Measurements from ENCODE around the gene KLHL21.
"Not testable (repeated sequence)": the region's sequence is repeated elsewhere in the genome, so short reads cannot be mapped to it uniquely, and the experiment has no call there.

KLHL21 gene, protein sequence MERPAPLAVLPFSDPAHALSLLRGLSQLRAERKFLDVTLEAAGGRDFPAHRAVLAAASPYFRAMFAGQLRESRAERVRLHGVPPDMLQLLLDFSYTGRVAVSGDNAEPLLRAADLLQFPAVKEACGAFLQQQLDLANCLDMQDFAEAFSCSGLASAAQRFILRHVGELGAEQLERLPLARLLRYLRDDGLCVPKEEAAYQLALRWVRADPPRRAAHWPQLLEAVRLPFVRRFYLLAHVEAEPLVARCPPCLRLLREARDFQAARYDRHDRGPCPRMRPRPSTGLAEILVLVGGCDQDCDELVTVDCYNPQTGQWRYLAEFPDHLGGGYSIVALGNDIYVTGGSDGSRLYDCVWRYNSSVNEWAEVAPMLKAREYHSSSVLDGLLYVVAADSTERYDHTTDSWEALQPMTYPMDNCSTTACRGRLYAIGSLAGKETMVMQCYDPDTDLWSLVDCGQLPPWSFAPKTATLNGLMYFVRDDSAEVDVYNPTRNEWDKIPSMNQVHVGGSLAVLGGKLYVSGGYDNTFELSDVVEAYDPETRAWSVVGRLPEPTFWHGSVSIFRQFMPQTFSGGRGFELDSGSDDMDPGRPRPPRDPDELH

DNA sequence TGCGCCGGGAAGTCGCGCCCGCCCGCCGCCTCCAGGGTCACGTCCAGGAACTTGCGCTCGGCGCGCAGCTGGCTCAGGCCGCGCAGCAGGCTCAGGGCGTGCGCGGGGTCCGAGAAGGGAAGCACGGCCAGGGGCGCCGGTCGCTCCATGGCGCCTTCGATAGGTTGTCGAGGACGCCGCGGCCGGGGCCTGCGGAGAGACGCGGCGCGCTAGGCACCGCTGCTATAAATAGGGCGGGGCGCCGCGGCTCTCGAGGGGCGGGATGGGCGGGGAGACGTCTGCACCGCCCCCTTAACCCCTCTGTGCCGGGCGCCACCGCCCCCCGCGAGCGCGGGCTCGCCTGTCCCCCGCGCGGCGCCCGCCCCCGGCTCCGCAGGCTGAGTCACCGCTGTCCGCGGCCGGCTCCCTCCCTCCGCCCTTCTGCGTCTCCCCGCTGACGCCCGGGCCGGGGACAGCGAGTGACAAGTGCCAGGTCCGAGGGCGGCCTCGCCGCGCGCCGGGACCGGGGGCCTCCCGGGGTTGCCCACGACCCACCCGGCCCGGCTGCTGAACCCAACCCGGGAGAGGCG, at the start of gene KLHL21:
TSS of gene KLHL21 (minus strand) at position 201 of the 569 bp plus-strand sequence. CDS start at position 149, 52 bp downstream.
- no peak for DNase-seq

DNA sequence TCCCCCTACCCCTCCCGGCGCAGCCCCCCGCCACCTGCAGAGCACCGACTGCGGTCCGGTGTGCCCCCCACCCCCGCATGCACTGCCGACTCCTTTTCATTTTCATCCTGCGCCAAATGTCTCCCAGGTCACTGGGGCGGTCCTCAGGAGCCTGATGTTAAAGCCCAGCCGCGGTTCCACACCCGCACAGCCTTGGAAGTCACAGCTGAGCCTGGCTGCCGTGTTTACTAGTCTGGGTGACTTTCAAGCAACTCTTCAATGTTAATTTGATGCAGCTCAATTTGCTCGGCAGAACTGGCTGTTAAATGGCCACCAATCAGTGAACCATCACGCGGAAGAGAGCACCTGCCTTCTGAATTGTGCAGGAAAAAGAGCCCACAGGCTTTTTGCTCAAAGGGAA, 49.2 kb upstream of the KLHL21 start:
- DNase-seq, result no peak

DNA sequence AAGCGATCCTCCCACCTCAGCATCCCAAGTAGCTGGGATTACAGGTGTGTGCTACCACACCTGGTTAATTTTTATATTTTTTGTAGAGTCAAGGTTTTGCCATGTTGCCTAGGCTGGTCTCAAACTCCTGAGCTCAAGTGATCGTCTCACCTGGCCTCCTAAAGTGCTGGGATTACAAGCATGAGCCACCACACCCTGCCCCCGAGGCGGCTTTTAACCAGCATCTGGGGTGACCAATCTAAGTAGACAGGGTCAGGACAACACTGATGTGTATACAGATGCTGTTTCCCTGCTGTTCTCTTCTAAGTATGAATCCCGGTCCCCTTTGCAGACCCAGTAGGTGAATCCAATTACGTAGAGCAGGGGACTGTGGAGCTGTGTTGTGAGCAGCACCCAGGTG, 45.9 kb upstream of the KLHL21 start:
- DNase-seq, result no peak

DNA sequence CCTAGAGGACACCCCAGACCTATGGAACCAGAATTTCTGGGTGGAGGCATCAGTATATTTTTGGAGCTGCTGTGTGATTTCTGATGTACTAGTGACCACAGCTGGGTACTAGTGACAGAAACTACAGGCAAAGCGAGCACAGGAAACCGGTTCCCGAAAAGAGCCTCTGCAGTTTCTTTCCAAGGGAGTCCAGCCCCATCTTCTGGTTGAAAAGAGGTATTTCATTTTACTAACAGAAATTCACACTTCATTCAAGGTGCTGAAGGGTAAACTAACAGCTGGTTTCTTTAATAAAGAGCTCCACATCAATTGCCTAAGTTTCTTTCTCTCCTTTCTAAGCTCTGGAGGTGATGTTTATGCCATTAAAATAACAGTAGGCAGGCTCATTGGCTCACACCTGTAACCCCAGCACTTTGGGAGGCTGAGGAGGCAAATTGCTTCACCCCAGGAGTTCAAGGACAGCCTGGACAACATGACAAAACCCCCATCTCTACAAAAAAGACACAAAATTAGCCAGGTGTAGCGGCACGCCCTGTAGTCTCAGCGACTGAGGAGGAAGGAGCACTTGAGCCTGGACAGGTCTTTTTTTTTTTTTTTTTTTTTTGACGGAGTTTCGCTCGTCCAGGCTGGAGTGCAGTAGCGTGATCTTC, 44.0 kb upstream of the KLHL21 start:
- no peak for DNase-seq

DNA sequence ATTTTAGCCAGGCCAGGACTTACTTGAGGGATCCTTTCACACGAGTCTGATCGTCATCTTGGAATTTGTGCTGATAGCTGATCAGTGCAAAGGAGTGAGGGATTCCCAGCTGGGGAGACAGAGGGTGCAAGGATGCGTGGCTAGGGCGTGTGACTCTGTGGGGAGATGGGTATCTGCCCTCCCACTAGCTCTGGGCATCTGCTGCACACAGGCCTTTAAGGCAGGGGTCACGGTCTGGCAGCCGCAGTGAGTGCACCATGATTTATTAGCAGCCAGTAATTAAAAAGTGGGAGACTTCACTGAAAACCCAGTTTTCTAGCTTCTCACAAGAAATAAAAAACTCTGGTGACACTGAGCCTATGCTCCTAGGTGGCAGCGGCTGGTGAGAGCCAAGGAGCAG, 42.3 kb upstream of the KLHL21 start:
- no peak for DNase-seq

DNA sequence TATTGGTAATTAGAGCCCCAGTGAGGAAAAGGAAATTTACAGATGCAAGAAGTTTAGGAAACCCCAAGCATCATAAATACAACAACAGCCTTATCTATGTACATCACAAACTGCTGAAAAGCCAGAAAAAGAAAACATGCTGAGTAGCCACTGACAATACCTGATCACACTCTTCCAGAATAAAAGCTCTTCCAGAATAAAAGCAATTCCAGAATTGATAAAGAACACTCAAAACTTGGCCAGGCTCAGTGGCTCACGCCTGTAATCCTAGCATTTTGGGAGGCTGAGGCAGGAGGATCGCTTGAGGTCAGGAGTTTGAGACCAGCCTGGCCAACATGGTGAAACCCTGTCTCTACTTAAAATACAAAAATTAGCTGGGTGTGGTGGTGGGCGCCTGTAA, 38.2 kb upstream of the KLHL21 start:
- not testable (repeated sequence) for DNase-seq

DNA sequence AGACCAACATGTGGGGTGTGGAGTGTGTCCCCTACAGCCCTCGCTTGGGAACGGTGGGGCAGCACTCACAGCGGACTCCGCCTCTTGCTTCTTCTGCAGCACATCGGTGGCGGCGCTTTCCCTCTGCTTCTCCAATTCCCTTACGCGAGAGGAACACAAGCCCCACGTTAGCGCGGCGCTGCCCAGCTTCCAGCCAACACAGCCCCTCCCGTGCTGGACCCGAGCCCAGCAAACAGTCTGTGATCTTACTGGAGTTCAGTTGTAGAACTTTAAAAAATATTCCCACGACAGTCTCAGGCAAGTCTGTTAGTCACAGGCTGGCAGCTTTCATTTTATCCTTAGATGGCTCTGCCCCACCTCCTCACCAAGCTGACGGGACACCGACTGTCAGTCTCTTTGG, 35.6 kb upstream of the KLHL21 start:
- DNase-seq, result no peak

DNA sequence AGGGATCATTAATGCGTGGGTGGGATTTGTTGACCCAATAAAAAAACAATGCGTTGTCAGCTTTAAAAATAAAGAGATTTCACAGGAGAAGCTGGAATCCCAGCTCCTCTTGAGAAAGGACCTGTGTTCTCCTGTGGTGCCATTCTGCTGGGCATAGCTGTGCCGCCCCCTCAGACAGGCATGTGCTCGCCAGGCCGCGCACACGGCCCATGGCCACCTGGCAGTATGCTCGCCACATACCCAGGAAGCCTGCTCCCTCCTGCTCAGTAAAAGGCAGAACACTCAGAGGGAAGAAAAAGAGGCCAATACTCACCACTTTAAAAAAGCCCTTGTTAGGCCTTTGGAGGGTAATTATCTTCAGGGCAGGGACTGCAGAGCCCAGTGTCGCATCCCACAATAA, 35.1 kb upstream of the KLHL21 start:
- DNase-seq, result no peak

DNA sequence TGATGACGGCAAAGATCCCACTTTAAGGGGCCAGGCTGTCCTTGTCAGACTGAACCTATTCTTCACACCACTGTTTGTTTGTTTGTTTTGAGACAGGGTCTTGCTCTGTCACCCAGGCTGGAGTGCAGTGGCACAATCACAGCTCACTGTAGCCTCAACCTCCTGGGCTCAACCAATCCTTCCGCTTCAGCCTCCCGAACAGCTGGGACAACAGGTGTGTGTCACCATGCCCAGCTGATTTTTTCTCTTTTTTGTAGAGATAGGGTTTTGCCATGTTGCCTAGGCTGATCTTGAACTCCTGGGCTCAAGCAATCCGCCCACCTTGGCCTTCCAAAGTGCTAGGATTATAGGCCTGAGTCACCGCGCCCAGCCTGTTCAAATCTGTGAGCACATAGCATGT, 34.1 kb upstream of the KLHL21 start:
- DNase-seq, result not testable (repeated sequence)

DNA sequence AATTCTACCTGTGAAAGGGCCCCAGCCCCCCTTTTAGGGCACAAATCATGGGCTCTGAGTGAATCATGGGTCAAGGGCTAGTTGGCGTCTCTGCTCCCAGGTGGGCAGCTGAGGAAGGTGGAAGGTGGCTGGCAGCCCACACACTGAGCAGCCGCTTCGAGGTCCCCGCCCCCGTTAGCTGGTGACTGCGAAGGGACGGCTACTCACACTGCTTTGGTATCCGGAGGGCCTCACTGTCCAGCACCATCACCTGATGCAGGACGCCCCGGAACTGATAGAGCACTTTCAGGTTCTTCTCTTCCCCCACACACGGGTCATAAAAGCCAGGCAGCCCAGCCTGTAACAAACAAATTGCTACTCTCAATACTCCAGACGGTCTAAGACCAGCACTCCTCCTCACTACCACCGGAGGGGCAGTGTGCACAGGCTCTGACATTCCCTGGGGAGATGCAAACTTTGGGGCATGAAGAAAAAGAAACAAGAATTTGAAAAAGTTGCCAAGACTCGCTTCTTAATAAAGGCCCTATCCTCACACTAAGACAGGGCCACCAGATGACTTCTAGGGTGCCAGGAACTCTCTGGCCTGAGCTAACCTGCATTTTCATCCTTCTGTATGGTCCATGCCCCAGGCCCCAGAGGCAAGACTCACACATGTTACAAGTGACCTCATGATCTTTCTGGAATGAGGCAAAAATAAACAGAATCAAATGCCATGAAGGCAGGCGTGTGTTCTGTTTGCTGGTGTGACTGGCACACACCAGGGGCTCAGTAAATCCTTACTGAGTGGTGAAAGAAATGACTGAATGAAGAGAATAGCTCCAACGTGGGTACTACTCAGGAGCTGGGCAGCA, 33.5 kb upstream of the KLHL21 start:
- DNase-seq, result no peak

DNA sequence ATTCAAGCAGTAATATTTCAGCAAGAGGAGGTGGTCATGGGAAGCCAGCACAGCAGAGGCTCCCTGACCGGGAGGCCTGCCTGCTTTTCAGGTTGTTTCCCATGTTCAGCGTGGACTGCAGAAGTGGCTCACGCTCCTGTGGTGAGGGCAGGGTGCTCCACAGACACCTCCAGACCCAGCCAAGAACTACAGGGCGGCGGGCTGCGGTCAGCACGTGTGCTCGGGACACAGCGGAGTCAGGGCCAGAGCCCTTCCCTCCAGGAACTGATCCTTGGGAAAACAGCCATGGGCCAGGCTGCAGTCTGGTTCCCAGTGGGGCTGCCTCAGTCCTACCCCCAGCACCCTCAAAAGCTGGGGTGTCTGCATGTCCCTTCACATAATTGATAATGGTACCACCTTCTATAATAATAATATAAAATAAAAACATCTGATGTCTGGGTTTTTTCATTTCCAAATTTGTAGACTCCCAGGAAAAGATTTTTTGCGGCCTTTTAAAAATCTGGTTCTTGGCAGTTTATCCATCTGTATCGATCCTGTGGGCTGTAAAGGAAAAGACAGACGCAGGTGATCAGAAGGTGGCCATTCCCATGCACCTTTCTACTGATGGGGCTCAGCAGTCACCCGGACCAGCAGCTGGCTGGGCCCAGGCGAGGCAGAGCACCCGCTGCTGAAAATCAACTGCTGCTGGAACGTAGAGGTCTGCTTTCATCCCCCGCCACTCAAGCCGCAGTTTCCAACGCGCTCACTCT, 32.7 kb upstream of the KLHL21 start:
- DNase-seq, result no peak

DNA sequence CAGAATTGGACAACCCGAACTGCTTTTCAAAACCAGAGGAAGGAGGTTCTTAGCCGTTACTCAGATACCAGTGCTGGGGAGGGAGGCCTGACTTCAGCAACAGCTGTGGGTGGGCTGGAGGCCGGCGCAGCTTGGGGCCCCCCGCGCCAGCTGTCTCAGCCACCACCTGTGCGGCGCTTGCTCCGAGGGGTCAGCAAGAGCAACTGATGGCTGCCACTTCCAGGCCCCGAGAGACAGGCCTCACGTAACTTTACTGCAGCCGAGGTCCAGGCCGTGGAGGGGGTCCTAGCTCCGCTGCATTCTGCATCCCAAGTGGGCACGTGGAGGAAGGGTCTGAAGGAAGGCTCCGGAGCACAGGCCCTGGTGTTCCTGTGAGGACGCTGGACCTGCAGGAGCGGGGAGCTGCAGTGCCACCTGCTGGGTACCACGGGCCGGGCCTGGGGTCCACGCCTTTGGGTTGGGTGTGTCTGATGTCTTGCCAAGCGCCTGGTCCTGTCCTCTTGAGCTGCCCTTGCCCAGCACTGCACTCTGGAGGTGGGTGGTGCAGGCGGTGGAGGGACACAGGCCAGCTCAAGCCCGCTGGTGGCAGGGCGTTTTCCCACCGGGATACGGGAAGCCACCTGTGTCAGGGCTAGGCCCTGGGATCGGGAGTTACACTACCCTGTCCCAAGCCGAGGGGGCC, 31.8 kb upstream of the KLHL21 start:
- DNase-seq, result no peak

DNA sequence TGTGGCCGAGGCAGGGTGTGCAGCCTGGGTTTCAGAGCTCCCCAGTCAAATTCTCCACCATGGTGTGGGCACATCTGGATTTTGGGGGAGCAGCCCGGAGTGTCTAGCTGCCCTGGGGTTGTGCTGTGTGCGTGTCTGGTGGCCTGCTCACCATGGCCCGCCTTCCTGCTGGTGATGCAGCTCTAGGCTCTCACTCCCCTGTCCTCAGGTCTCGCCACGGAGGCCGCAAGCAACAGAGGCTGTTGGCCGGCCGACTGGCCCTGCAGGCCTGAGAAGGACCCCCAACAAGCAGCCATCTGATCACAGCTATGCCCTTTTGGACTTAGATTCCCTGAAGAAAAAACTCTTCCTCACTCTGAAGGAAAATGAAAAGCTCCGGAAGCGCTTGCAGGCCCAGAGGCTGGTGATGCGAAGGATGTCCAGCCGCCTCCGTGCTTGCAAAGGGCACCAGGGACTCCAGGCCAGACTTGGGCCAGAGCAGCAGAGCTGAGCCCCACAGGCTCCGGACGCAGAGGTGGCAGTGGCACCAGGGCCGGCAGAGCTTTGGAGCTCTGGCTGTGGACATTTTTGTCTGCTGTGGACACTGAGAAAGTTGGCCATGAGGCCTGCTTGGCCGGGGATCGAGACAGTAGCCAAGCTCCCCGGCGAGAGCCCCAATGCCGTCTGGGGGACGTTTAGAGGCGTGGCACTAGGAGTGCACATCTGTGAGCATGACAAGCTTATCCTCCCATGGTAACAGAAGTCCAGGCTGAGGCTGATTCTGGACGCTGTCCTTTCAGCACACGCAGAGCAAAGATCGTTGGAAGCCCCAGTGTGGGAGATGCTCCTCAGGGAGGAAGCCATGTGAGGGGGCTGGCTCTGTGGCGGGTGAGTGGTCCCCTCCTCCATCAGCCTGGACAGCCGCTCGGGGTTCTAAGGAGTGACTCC, 30.2 kb upstream of the KLHL21 start:
- no peak for DNase-seq

DNA sequence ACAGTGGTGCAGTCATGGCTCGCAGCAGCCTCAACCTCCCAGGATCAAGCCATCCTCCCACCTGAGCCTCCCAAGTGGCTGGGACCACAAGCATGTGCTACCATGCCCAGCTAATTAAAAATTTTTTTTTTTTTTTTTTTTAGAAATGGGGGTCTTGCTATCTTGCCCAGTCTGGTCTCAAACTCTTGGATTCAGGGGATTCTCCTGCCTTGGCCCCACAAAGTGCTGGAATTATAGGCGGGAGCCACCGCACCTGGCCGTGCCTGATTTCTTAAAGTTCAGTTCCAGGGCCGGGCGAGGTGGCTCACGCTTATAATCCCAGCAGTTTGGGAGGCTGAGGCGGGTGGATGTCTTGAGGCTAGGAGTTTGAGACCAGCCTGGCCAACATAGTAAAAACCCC, 28.4 kb upstream of the KLHL21 start:
- DNase-seq, result no peak

DNA sequence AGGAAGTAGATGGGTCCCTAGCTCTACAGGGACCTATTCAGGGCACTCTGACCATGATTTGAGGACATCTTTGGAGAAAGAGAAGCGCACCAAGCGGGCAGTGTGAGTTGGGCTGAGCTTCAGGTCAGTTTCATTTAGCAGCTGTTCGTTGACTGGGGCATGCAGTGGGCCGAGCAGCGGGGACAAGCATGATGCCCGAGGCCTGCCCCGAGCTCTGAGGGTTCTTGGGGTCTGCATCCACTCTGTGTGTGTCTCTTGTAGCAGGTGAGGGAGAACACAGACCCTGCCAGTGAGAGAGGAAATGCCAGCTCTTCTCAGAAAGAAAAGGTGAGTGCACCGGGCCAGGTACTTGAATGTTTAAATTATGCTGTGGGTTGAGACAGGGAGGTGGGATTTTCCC, 27.4 kb upstream of the KLHL21 start:
- DNase-seq, result no peak

DNA sequence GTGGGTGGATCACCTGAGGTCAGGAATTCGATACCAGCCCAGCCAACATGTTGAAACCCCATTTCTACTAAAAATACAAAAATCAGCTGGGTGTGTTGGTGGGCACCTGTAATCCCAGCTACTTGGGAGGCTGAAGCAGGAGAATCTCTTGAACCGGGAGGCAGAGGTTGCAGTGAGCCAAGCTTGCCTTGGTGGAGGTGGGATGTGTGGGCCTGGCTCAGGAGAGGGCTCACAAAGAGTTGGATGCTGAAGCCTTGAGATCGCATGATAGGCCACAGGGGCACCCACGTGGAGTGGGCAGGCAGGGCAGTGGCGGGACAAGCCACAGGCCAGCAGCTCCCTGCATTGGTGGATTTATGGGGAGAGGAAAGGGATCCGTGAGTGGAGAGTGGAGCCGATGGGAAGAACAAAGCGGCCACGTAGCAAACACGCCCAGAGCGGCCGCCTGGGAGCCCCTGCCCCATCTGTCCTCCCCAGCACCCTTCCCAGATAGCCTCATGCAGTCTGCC, 26.4 kb upstream of the KLHL21 start:
- no peak for DNase-seq

DNA sequence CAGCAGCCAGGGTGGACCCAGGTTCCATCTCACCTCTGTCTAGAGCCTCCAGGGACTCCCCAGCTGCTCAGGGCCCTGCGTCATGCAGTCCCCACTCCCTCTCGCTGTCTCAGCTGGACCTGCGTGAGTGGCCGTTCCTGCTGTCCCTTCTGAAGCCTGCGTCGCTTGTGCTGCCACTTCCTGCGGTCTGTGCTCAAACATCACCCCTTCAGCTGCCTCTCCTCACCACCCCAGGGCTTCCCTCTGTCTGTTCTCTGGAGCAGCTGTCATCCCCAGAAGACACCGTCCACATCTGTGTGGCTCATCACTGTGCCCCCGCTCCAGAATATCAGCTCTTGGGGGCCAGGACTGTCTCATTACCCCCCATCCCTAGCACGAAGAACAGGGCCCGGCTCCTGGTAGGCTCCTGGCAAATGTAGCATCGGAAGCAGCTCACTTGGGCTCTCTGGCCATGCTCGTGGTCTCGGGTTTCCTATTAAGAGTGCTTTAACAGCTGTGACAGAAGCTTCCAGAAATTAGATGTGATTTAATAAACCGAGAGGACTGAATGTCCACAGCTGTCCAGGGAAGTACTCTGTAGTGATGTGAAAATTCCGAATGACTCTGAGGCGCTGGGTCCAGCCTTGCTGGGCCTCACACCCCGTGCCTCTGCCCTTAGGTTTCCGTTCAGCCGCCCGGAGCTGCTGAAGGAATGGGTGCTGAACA, 25.3 kb upstream of the KLHL21 start:
- DNase-seq, result no peak

DNA sequence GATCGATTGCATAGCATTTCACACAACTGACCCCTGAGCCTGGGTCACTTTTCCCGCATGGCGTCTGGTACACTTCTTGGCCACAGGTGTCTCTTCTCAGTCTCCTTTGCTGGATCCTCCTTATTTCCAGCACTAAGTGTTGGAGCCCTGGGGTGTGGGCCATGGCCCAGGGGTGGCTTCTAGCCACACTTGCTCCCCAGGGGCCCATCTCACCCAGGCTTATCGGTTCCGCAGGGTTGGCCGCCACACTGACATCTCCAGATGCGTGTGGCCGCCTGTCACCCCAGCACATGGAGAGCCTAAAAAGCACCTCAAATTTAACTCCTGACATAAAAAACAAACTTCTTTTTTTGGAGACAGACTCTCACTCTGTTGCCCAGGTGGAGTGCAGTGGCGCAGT, 24.4 kb upstream of the KLHL21 start:
- no peak for DNase-seq

DNA sequence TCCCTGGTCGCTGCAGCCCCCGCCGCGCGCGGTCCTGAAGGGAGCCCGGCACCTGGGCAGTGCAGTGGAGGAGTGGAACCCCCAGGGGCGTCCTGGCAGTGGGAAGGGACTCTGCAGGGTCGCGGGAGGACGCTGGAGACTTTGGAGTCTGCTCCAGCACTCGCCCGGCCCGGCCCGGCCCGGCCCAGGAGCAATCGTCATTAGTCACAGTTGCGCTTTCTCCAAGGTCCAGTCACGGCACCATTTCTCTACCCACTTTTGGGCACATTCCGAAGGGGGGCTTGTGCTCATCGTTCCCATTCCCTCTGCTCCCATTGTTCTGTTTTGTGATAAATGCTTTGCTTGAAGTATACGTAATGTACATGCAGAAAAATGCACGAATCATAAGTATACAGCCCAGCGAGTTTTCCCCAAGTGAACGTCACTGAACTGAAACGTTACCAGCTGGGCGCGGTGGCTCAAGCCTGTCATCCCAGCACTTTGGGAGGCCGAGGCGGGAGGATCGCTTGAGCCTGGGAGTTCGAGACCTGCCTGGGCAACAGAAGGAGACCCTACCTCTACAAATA, 23.0 kb upstream of the KLHL21 start:
- no peak for DNase-seq
